Panc1 (cell line): Measurements from ENCODE around the gene SGIP1. TPM values are rescaled to one million over a fixed set of nuclear protein-coding genes. Genes with fewer than 3 reads are reported as not detected.
"Not testable (repeated sequence)": the region's sequence is repeated elsewhere in the genome, so short reads cannot be mapped to it uniquely, and the experiment has no call there.

Source experiments
- ATAC-seq: fragments of 200-7000 bp; cut with Tn5 transposase; 2 replicates; pipeline ENCODE4 v1.9.1; 2020; ENCODE audit warnings: mild to moderate bottlenecking, moderate library complexity
- BruUV-seq: library from RNA; stranded (reverse); fragments of 400-500 nt; replicated peaks from 2 replicates; lab custom pipeline; 2021; lab: Mats Ljungman, UMichigan
- CTCF ChIA-PET: fragments of 300-600 bp; sonication (Branson Sonifier 250); formaldehyde crosslinking; loops from one replicate; lab custom pipeline; 2022; ENCODE audit warnings: antibody characterized with exemption; lab: Charles Lee
- POLR2A ChIA-PET: fragments of 300-600 bp; sonication (Branson Sonifier 250); formaldehyde crosslinking; loops from one replicate; lab custom pipeline; 2022; ENCODE audit warnings: antibody characterized with exemption; lab: Charles Lee
- DNase-seq: peaks from one replicate; pipeline ENCODE4 v3.0.0-alpha.2; 2010; ENCODE audit warnings: low read depth, low spot score
- H3K27ac ChIP-seq: 2 replicates; pipeline ENCODE4 v1.5.1; 2011; ENCODE audit warnings: mild to moderate bottlenecking, low read length, inconsistent platforms
- H3K27me3 ChIP-seq: fragments of 200-500 bp; sonication (Bioruptor generic); 2 replicates; pipeline ENCODE4 v1.6.0; 2014; ENCODE audit warnings: low read length, inconsistent platforms; ENCODE audit not compliant: control insufficient read depth, insufficient read depth
- H3K36me3 ChIP-seq: fragments of 200-500 bp; sonication (Bioruptor generic); 2 replicates; pipeline ENCODE4 v1.5.1; 2014; ENCODE audit warnings: inconsistent platforms, mild to moderate bottlenecking, low read length, moderate library complexity; ENCODE audit not compliant: control insufficient read depth, insufficient read depth
- H3K4me1 ChIP-seq: 2 replicates; pipeline ENCODE4 v1.5.1; 2011; ENCODE audit warnings: inconsistent platforms, mild to moderate bottlenecking, low read length, moderate library complexity; ENCODE audit not compliant: control insufficient read depth, insufficient read depth
- H3K4me3 ChIP-seq, 2 experiments: 2 replicates each; pipeline ENCODE4 v1.5.1; 2011 to 2012; ENCODE audit warnings: low read depth in 2 of 2, low read length in 2 of 2, mild to moderate bottlenecking in 2 of 2, inconsistent platforms in 1 of 2, moderate library complexity in 1 of 2
- H3K9me3 ChIP-seq: fragments of 200-500 bp; sonication (Bioruptor generic); 2 replicates; pipeline ENCODE4 v1.5.1; 2014; ENCODE audit warnings: low read depth, mild to moderate bottlenecking, inconsistent platforms, low read length, moderate library complexity; ENCODE audit not compliant: control insufficient read depth, insufficient read depth
- POLR2AphosphoS5 ChIP-seq: IDR thresholded peaks from 2 replicates; pipeline ENCODE4 v1.6.1; 2012; ENCODE audit warnings: mild to moderate bottlenecking, low read depth, low read length, moderate library complexity
- REST ChIP-seq, 2 experiments: IDR thresholded peaks; 2 replicates each; pipeline ENCODE4 v1.6.1; 2011 to 2012; ENCODE audit warnings: low read depth in 2 of 2, control low read depth in 1 of 2, low read length in 1 of 2, mild to moderate bottlenecking in 1 of 2, moderate library complexity in 1 of 2; ENCODE audit not compliant: insufficient read depth in 1 of 2
- SIN3A ChIP-seq: IDR thresholded peaks from 2 replicates; pipeline ENCODE4 v1.6.1; 2012; ENCODE audit warnings: low read depth, mild to moderate bottlenecking, low read length, moderate library complexity, borderline replicate concordance; ENCODE audit not compliant: insufficient read depth
- TCF7L2 ChIP-seq: IDR thresholded peaks from 2 replicates; pipeline ENCODE4 v1.6.1; 2011; ENCODE audit warnings: mild to moderate bottlenecking, low read depth, low read length, inconsistent platforms
- in situ Hi-C: cut with HindIII; loops from 2 replicates; pipeline ENCODE4 v1.10.0; 2016; ENCODE audit warnings: low sequenced_read_pairs, low pct_unique_long_range_greater_than_20kb
- intact Hi-C: fragments of 100-400 bp; cut with micrococcal nuclease; formaldehyde crosslinking; loops from one replicate; pipeline ENCODE4 v1.10.0; 2022; ENCODE audit not compliant: unreplicated experiment
- total RNA-seq: library from RNA; stranded (reverse); gene quantifications from one replicate; pipeline ENCODE4 v1.2.1, GENCODE V29; 2021; ENCODE audit not compliant: unreplicated experiment
- TF ChIP-seq, protein P1 (sequence below): fragments of 450-650 bp; IDR thresholded peaks from 2 replicates; pipeline ENCODE4 v1.5.1; 2017; ENCODE audit warnings: mild to moderate bottlenecking

SGIP1 gene
- total RNA-seq, 1 experiment from 2014 or later, result 1.6 TPM

- no peak overlapping the region for H3K4me3 ChIP-seq
- in situ Hi-C loops, result no loop called here
- BruUV-seq, result no TSS peak
- intact Hi-C loops, result no loop called here
- H3K27ac ChIP-seq, result no peak overlapping the region
- POLR2A ChIA-PET, result no interaction called here
- no peaks in the 10 kb centered on the region; the same call in 1 of the 2 replicates for H3K4me1 ChIP-seq
- DNase-seq (no peak), ATAC-seq (no peak)
- CTCF ChIA-PET, result interaction anchor here (0.6 kb wide), 1 partner anchor 33 kb away, joined by 4 read pairs; no protein-coding TSS in a partner anchor
- no peak for TF ChIP-seq SIN3A
- TF ChIP-seq TCF7L2, result no peak
- TF ChIP-seq, protein P1, sequence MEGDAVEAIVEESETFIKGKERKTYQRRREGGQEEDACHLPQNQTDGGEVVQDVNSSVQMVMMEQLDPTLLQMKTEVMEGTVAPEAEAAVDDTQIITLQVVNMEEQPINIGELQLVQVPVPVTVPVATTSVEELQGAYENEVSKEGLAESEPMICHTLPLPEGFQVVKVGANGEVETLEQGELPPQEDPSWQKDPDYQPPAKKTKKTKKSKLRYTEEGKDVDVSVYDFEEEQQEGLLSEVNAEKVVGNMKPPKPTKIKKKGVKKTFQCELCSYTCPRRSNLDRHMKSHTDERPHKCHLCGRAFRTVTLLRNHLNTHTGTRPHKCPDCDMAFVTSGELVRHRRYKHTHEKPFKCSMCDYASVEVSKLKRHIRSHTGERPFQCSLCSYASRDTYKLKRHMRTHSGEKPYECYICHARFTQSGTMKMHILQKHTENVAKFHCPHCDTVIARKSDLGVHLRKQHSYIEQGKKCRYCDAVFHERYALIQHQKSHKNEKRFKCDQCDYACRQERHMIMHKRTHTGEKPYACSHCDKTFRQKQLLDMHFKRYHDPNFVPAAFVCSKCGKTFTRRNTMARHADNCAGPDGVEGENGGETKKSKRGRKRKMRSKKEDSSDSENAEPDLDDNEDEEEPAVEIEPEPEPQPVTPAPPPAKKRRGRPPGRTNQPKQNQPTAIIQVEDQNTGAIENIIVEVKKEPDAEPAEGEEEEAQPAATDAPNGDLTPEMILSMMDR, result no peak
- no peak for TF ChIP-seq REST (IDR thresholded peaks at IDR 0.05; ENCODE audit: insufficient read depth in 1 of 2, low read depth in 2 of 2, low read length in 1 of 2)
- no peak for TF ChIP-seq POLR2AphosphoS5
- no peaks in the 10 kb centered on the region for H3K9me3 ChIP-seq
- H3K36me3 ChIP-seq, result no peaks in the 10 kb centered on the region
- H3K27me3 ChIP-seq, result no peaks in the 10 kb centered on the region
These were observed 198.6 kb downstream of the SGIP1 start for GRCh38 chr1:66732407-66733166.

DNA sequence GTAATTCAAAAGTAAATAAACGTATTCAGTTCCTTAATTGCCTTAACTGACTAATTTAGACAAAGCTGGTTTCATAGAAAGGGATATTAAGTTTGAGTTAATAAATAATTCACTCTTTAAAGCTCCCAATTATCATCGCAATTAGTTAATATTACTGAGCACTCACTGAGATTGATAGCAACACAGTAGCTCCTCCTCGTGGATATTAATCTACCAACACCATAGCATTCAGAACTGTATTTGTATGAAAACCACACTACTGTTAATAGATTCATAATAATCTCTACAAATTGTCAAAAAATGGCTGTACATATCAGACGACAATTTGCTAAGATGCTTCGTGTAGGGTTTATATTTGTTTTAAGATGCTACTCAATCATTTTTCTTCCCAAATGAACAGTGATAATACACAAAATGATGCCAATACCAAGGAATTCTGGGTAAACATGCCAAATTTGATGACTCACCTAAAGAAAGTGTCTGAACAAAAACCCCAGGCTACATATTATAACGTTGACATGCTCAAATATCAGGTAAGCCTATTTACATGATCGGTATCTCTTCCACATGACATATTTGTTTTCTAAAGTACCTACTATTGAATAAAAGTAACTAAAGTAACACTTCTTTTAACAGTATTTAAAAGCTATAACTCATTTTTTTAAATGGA lies 199.5 kb downstream of the SGIP1 start:
- ChIA-PET POLR2A (no interaction called here), CTCF (interaction anchor here (0.6 kb wide), 1 partner anchor 32 kb away, joined by 4 read pairs; no protein-coding TSS in a partner anchor)
- no peak for ATAC-seq
- no TSS peak for BruUV-seq
- H3K27ac ChIP-seq, result no peak overlapping the region
- intact Hi-C loops, result no loop called here
- in situ Hi-C loops, result no loop called here
- DNase-seq, result no peak
- no peak for TF ChIP-seq POLR2AphosphoS5
- TF ChIP-seq, protein P1, result peak; percentile 32; the same call in 1 of the 2 replicates
- no peaks in the 10 kb centered on the region for H3K9me3 ChIP-seq
- H3K27me3 ChIP-seq, result no peaks in the 10 kb centered on the region
- H3K4me3 ChIP-seq, result no peak overlapping the region
- no peaks in the 10 kb centered on the region for H3K36me3 ChIP-seq
- H3K4me1 ChIP-seq, result no peaks in the 10 kb centered on the region; the same call in 1 of the 2 replicates

- ATAC-seq, in situ Hi-C loops, intact Hi-C loops: not testable (repeated sequence)
These were observed 200.6 kb downstream of the SGIP1 start for GRCh38 chr1:66734531-66734930.

More at GRCh38 chr1:66734531-66734930, 200.6 kb downstream of the SGIP1 start:
- H3K36me3 ChIP-seq, BruUV-seq, CTCF ChIA-PET, H3K4me1 ChIP-seq, DNase-seq, H3K9me3 ChIP-seq, H3K4me3 ChIP-seq, H3K27ac ChIP-seq, POLR2A ChIA-PET, H3K27me3 ChIP-seq: not testable (repeated sequence)
